IPS DF 6.9 (cell line): ENCODE results near the gene NRAS.
"Not testable (repeated sequence)": the region's sequence is repeated elsewhere in the genome, so short reads cannot be mapped to it uniquely, and the experiment has no call there.

Source experiments
- DNase-seq: peaks from one replicate; pipeline ENCODE4 v3.0.0-alpha.2; 2013; ENCODE audit warnings: low read depth, low spot score
- H3K27ac ChIP-seq: one replicate; pipeline ENCODE4 v1.5.1; 2013; ENCODE audit warnings: low read length, control low read depth
- H3K27me3 ChIP-seq: 2 replicates; pipeline ENCODE4 v1.6.1; 2013; ENCODE audit warnings: mild to moderate bottlenecking, low read length; ENCODE audit not compliant: control insufficient read depth, insufficient read depth
- H3K36me3 ChIP-seq: 2 replicates; pipeline ENCODE4 v1.6.1; 2013; ENCODE audit warnings: low read length; ENCODE audit not compliant: control insufficient read depth, insufficient read depth
- H3K4me1 ChIP-seq: 2 replicates; pipeline ENCODE4 v1.6.1; 2013; ENCODE audit warnings: low read length; ENCODE audit not compliant: control insufficient read depth, insufficient read depth
- H3K4me3 ChIP-seq: 2 replicates; pipeline ENCODE4 v1.5.1; 2013; ENCODE audit warnings: mild to moderate bottlenecking, low read length
- H3K9me3 ChIP-seq: 2 replicates; pipeline ENCODE4 v1.6.1; 2013; ENCODE audit warnings: low read length, inconsistent platforms; ENCODE audit not compliant: control insufficient read depth, insufficient read depth
- WGBS: extraction: QIAGEN DNeasy Blood & Tissue Kit; methylation state at CpG from one replicate; pipeline ENCODE4 v1.1.7; 2013; ENCODE audit warnings: mixed read lengths, missing lambda C conversion rate; ENCODE audit not compliant: insufficient read length, insufficient coverage; 5-methylcytosine and 5-hydroxymethylcytosine counted together

Gene NRAS

DNA sequence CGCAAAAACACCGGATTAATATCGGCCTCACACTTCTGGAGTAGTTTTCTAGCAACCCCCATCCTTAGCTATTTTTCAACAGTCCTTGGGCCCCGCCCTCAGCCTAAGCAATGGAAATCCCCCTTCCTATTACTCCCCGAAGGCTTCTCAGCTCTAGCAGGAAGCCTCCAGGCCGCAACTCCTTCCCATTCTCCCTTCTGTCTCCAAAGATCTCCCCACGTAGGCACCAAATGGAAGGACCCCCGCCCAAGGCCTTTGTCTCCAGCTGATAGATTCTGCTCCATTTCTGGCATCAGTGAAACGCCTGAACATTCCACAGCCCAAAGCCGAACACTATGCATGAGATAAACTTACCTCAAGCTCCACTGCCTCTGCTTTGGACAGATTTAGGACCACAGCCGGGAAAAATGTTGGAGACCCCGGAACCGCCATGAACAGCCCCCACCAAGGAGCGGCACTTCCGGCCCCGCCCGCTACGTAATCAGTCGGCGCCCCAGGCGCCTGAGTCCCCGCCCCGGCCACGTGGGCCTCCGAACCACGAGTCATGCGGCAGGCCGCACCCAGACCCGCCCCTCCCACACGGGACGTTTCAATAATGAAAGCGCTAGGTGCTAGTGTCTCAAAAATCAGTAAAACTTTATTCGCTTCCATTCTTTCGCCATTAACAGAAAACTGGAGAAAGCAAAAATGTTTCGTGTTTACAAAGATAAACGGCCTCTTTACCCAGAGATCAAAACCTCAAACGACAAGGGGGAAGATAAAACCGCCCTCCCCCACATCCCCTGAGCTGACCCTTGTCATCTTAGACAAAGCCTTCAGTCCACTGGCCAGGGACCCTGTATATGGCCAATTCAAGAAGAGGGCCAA, at the start of gene NRAS:
NRAS (minus strand) TSS at position 468 of the 867 bp plus-strand sequence. CDS start 611 bp downstream, outside the sequence.
- Histone ChIP-seq H3K4me1 (no peaks in the 10 kb centered on the region), H3K27me3 (no peaks in the 10 kb centered on the region), H3K9me3 (no peaks in the 10 kb centered on the region), H3K36me3 (peaks cover 20% of the 10 kb centered on the region; the same call in 1 of the 2 replicates), H3K4me3 (peak within 1 kb of the TSS; percentile 97), H3K27ac (no peak within 1 kb of the TSS)
- WGBS: no CpG with 5 or more reads among the region's 38 CpGs
- peak; percentile 71 for DNase-seq

DNA sequence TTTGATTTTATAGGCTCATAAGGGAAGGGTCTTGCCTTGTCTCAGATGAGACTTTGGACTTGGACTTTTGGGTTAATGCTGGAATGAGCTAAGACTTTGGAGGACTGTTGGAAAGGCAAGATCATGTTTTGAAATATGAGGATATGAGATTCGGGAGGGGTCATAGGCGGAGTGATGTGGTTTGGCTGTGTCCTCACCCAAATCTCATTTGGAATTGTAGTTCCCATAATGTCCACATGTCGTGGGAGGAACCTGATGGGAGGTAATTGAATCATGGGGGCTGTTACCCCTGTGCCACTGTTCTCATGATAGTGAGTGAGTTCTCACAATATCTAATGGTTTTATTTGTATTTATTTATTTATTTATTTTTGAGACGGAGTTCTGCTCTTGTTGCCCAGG, 48.1 kb upstream of the NRAS start:
- DNase-seq: no peak
- WGBS: no CpG with 5 or more reads among the region's 4 CpGs

DNA sequence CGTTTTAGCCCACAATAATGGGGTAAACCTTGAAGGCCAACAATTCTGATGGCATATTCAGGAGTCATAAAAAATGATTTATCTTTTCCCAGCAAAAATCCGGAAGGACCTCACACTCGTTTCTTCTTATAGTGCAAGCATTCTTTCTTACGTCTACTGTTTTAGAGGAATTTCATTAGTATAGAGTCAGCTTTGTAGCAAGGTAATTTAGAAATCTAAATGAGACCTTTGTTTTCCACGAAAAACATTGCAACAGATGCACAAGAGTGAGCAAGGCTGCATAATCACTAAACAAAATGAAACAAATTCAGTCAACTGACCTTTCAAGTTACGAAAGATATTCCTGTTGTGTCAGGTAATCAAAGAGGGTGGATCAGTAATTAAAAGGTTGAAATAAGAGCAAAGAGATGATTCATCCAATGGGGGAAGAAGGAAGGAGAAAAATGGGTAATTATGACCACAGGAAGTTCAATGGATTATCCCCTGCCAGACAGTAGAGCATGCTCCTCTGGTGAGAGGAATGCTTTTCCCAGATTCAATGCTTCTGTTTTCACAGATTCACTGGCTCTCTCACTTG, 41.8 kb upstream of the NRAS start:
- H3K4me3 ChIP-seq: no peak overlapping the region; the same call in 1 of the 2 replicates
- no CpG with 5 or more reads among the region's 6 CpGs for WGBS
- no peak overlapping the region for H3K27ac ChIP-seq
- H3K9me3 ChIP-seq: no peaks in the 10 kb centered on the region
- no peak for DNase-seq
- H3K4me1 ChIP-seq: no peaks in the 10 kb centered on the region
- 0 out of 2 replicates have a peak, but pooled peaks cover 1% of the 10 kb centered on the region for H3K27me3 ChIP-seq
- H3K36me3 ChIP-seq: no peaks in the 10 kb centered on the region

More for the DNA sequence above, 48.1 kb upstream of the NRAS start:
- H3K36me3 ChIP-seq: no peaks in the 10 kb centered on the region
- H3K4me3 ChIP-seq: no peak overlapping the region
- 0 out of 2 replicates have a peak, but pooled peaks cover 1% of the 10 kb centered on the region for H3K27me3 ChIP-seq
- no peak overlapping the region for H3K27ac ChIP-seq
- no peaks in the 10 kb centered on the region; the same call in 1 of the 2 replicates for H3K4me1 ChIP-seq
- H3K9me3 ChIP-seq: no peaks in the 10 kb centered on the region

DNA sequence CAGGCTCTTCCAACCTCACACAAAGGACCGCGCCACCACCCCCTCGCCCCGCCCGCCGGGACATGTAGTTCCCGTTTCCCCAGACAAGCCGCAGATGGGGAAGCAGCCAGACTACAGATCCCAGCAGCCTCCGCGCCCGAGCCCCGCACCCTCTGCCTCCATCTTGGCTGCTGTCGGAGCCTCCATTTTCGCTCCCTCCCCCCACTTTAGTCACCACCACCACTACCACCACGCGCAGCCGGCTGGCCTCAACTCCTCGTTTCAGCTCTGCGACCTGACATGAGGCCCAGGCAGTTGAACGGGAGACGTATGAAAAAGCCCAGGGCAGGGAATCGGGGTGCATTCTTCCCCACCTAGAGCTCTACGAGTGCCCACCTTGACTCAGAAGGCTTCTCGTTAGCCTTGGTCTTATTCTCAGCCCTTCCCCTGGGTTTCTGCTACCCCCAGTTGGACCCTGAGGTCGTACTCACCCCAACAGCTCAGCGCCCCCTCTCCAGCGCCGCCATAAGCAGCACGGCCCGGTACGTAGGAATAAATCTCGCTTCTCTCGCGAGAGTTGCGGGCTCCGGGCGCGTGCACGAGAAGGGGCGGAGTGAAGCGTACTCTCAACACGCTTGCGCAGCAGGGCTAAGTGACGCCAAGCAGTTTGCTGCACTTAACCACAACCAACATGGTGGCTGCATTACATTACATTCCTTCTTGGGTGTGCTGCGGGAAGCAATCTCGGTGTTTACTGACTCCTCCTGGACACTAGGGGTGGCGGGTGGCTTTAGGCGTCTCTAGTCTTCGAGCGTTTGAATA, 41.1 kb upstream of the NRAS start, which contains the start of gene CSDE1:
CSDE1 (minus strand) TSS at position 530 of the 801 bp plus-strand sequence. CDS start 18,094 bp downstream, outside the sequence.
- no CpG with 5 or more reads among the region's 50 CpGs for WGBS

DNA sequence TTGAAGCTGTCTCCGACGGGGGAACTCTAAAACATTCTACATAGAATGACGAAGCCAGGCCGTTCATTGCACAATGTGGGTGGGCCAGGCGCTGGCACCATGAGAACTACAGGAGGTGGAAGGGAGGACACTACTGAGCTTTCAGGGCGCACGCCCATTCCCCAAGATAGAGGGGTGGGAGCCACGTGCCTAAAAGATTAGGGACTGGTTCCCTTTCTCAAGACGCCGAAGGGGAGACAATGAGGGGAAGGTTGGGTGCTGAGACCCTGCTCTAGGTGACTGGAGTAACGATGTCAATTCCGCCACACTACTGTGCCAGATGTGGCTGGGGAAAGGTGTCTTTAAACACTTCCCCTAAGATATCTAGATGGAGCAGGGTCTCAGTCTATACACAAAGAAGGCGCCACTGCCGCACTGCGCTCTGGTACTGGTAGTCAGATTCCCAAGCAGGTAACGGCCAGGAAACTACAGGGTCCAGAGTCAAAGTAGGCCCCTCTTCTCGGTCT, 40.4 kb upstream of the NRAS start:
- no CpG with 5 or more reads among the region's 17 CpGs for WGBS
- Histone ChIP-seq H3K36me3 (no peaks in the 10 kb centered on the region), H3K9me3 (no peaks in the 10 kb centered on the region), H3K4me1 (no peaks in the 10 kb centered on the region), H3K4me3 (peak overlapping the region; percentile 60; the same call in 1 of the 2 replicates), H3K27me3 (0 out of 2 replicates have a peak, but pooled peaks cover 1% of the 10 kb centered on the region), H3K27ac (no peak overlapping the region)
- DNase-seq: no peak

More for the DNA sequence above, 41.1 kb upstream of the NRAS start, which contains the start of gene CSDE1:
- Histone ChIP-seq H3K27me3 (0 out of 2 replicates have a peak, but pooled peaks cover 1% of the 10 kb centered on the region), H3K27ac (no peak within 1 kb of the TSS), H3K4me3 (peak within 1 kb of the TSS; percentile 60), H3K4me1 (no peaks in the 10 kb centered on the region), H3K36me3 (no peaks in the 10 kb centered on the region), H3K9me3 (no peaks in the 10 kb centered on the region)
- peak; percentile 92 for DNase-seq

DNA sequence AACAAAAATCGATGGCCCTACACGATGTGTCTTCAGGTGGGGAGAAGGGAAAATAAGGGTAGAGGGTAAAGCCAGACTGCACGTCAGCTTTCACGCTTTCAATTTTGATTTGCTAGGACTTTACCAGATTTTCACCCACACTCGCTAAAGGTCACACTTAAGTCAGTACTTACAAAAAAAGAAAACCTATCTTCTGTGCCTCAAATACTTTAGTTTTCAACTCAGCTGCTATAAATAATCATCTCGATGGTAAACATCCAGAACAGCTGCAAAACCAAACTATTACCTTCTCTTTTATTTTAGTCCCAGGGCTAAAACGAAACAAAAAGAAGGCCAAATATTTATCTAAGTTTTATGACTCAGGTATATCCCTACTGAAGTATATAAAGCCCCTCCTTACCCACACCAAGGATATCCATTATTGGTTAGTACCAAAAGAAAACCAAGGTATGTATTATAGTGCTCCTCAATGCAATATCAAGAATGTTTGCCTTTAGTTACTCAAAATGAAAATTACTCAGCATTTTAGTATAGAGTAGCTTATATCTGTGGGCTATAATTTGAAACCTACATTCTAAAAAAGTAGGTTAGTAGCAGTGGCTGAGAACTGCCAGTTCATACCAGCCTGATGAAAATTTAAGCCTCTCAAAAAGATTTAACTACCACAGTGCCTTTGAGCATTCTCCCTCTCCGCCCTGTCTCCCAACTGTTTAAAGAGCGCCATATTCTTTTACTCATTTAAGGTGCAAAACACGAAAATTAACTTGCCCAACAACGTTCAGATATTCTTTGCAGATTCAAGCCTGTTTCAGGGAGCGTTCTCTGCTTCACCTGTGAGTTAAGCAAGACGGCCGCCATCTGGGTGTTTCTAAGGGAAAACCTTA, 39.7 kb upstream of the NRAS start:
- H3K27me3 ChIP-seq: 0 out of 2 replicates have a peak, but pooled peaks cover 1% of the 10 kb centered on the region
- DNase-seq: no peak
- peak overlapping the region; percentile 60; the same call in 1 of the 2 replicates for H3K4me3 ChIP-seq
- H3K36me3 ChIP-seq: no peaks in the 10 kb centered on the region
- WGBS: no CpG with 5 or more reads among the region's 14 CpGs
- H3K4me1 ChIP-seq: no peaks in the 10 kb centered on the region
- no peak overlapping the region for H3K27ac ChIP-seq
- H3K9me3 ChIP-seq: no peaks in the 10 kb centered on the region

DNA sequence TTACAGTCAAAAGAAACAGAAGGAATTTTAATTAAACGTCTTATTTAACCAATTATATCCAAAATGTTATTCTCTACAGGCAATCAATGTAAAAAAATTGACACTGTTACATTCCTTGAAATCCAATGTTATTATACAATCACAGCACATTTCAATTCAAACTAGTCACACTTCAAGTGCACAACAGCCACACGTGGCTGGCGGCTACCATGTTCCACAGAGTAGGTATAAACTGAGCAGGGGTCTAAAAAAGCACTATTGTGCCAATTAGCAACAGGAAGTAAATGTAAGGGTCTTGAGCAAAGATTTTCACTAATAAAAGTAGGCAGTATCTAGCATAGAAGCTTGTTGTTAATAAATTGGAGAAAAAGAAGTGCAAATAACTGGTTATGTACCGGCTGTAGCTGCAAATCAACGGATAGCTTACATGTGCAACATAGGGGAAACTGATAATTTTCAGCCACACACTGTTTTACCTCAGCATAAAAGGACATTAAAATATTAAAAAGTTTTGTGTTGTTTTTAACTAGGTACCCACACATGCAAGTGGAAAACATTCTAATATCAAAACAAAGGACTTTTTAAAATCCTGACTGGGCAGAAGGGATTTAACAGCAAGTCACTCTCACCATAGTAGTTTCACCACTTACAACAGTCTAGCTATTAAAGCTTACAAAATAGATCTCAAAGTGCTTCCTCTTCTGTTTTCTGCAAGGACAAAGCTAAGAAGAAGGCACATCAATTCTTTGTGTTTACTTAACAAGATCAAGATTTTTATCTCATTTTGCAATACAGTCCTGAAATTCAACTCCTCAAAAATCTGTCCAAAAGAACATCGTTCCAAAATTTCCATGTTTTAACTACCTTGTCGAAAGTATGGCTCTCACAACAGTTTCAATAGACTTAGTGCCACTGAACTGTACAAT, 38.7 kb upstream of the NRAS start:
- no peak for DNase-seq

DNA sequence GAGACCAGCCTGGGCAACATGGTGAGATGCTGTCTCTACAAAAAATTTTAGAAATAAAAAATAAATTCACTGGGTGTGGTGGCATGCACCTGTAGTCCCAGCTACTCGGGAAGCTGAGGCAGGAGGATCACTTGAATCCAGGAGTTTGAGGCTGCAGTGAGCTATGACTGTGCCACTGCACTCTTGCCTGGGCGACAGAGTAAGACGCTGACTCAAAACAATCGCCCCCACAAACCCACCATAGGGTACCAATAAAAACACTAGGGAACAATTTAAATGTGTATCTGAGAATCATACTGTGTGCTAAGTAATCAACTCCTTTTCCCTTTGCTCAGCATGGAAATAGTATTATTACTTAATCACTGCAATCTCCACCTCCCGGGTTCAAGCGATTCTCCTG, 37.1 kb upstream of the NRAS start:
- not testable (repeated sequence) for H3K27me3 ChIP-seq, H3K4me3 ChIP-seq, H3K36me3 ChIP-seq, DNase-seq, H3K27ac ChIP-seq, H3K9me3 ChIP-seq, H3K4me1 ChIP-seq
- no CpG with 5 or more reads among the region's 6 CpGs for WGBS

More for the DNA sequence above, 38.7 kb upstream of the NRAS start:
- Histone ChIP-seq H3K36me3 (no peaks in the 10 kb centered on the region), H3K4me1 (no peaks in the 10 kb centered on the region), H3K27me3 (no peaks in the 10 kb centered on the region), H3K4me3 (no peak overlapping the region), H3K27ac (no peak overlapping the region), H3K9me3 (no peaks in the 10 kb centered on the region)
- WGBS: no CpG with 5 or more reads among the region's 7 CpGs
